ENCODE measurements around the gene ITGA1.
"Not testable (repeated sequence)": the region's sequence is repeated elsewhere in the genome, so short reads cannot be mapped to it uniquely, and the experiment has no call there.

The ITGA1 gene

GRCh38 chr5:52837591-52838001 lies 49.9 kb downstream of the ITGA1 start:
- DNase-seq, result no peak

GRCh38 chr5:52838326-52839015 lies 50.8 kb downstream of the ITGA1 start:
- no peak for DNase-seq

GRCh38 chr5:52839285-52839684 lies 51.6 kb downstream of the ITGA1 start:
- DNase-seq, result no peak

- no peak for DNase-seq
Measured at GRCh38 chr5:52840277-52841050, 52.7 kb downstream of the ITGA1 start.

GRCh38 chr5:52841114-52841513 lies 53.4 kb downstream of the ITGA1 start:
- DNase-seq, result no peak

- no peak for DNase-seq
Measured at GRCh38 chr5:52842111-52842510, 54.4 kb downstream of the ITGA1 start.

- DNase-seq, result no peak
Measured at GRCh38 chr5:52844885-52845284, 57.2 kb downstream of the ITGA1 start.

- DNase-seq, result no peak
Measured at GRCh38 chr5:52846182-52846842, 58.6 kb downstream of the ITGA1 start.

- DNase-seq, result not testable (repeated sequence)
Measured at GRCh38 chr5:52848688-52849087, 61.0 kb downstream of the ITGA1 start.

GRCh38 chr5:52849544-52849943 lies 61.8 kb downstream of the ITGA1 start:
- no peak for DNase-seq

- DNase-seq, result no peak
Measured at GRCh38 chr5:52853650-52854049, 65.9 kb downstream of the ITGA1 start.

- DNase-seq, result no peak
Measured at GRCh38 chr5:52854301-52854700, 66.6 kb downstream of the ITGA1 start.

- no peak for DNase-seq
Measured at GRCh38 chr5:52854949-52855348, 67.2 kb downstream of the ITGA1 start.

- no peak for DNase-seq
Measured at GRCh38 chr5:52856564-52856963, 68.8 kb downstream of the ITGA1 start.

- no peak for DNase-seq
Measured at GRCh38 chr5:52859628-52860027, 71.9 kb downstream of the ITGA1 start.

- no peak for DNase-seq
Measured at GRCh38 chr5:52861368-52861767, 73.7 kb downstream of the ITGA1 start.

GRCh38 chr5:52863715-52864290 lies 76.1 kb downstream of the ITGA1 start:
- no peak for DNase-seq

- no peak for DNase-seq
Measured at GRCh38 chr5:52864371-52864770, 76.7 kb downstream of the ITGA1 start.

GRCh38 chr5:52864884-52865283 lies 77.2 kb downstream of the ITGA1 start:
- no peak for DNase-seq

GRCh38 chr5:52865991-52866390 lies 78.3 kb downstream of the ITGA1 start:
- DNase-seq, result not testable (repeated sequence)

- DNase-seq, result no peak
Measured at GRCh38 chr5:52867809-52868208, 80.1 kb downstream of the ITGA1 start.

- DNase-seq, result no peak
Measured at GRCh38 chr5:52868417-52868816, 80.7 kb downstream of the ITGA1 start.

GRCh38 chr5:52869391-52869790 lies 81.7 kb downstream of the ITGA1 start:
- DNase-seq, result no peak

GRCh38 chr5:52870448-52870847 lies 82.7 kb downstream of the ITGA1 start:
- DNase-seq, result no peak

Measured in NCI-H510A (cell line).